Measurements from ENCODE around the gene TIA1.
"Not testable (repeated sequence)": the region's sequence is repeated elsewhere in the genome, so short reads cannot be mapped to it uniquely, and the experiment has no call there.

The TIA1 gene

DNA sequence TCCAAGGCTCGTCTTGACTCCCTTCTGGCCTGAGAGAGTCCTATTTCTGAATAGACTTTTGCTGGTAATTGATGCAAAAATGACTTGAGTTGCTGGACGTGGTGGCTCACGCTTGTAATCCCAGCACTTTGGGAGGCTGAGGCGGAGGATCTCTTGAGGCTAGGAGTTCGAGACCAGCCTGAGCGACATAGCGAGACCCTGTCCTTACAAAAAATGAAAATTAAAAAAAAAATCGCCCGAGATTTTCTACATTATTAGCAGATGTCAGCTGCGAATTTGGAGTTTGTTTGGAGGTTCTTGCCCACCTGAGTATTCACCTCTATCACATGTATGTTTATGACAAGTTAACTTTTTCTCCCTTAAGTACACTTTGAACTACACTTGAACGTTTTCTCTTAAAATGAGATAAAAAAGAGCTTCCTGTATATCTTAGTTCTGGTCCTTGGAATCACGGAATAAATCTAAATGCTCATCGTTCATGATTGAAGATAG is 57.1 kb downstream of the TIA1 start:
- Histone ChIP-seq H3K27ac (peak overlapping the region; percentile 96), H3K9me3 (ENCODE audit: severe bottlenecking) (no peaks in the 10 kb centered on the region), H3K4me3 (ENCODE audit: low read depth, low read length) (peak overlapping the region; percentile 52), H3K36me3 (no peaks in the 10 kb centered on the region), H3K27me3 (ENCODE audit: insufficient read depth, low read depth, severe bottlenecking) (no peaks in the 10 kb centered on the region)
- TF ChIP-seq, protein P1, sequence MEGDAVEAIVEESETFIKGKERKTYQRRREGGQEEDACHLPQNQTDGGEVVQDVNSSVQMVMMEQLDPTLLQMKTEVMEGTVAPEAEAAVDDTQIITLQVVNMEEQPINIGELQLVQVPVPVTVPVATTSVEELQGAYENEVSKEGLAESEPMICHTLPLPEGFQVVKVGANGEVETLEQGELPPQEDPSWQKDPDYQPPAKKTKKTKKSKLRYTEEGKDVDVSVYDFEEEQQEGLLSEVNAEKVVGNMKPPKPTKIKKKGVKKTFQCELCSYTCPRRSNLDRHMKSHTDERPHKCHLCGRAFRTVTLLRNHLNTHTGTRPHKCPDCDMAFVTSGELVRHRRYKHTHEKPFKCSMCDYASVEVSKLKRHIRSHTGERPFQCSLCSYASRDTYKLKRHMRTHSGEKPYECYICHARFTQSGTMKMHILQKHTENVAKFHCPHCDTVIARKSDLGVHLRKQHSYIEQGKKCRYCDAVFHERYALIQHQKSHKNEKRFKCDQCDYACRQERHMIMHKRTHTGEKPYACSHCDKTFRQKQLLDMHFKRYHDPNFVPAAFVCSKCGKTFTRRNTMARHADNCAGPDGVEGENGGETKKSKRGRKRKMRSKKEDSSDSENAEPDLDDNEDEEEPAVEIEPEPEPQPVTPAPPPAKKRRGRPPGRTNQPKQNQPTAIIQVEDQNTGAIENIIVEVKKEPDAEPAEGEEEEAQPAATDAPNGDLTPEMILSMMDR (IDR thresholded peaks at IDR 0.05; ENCODE audit: low read depth, low read length), result no peak
- DNase-seq, result no peak

DNA sequence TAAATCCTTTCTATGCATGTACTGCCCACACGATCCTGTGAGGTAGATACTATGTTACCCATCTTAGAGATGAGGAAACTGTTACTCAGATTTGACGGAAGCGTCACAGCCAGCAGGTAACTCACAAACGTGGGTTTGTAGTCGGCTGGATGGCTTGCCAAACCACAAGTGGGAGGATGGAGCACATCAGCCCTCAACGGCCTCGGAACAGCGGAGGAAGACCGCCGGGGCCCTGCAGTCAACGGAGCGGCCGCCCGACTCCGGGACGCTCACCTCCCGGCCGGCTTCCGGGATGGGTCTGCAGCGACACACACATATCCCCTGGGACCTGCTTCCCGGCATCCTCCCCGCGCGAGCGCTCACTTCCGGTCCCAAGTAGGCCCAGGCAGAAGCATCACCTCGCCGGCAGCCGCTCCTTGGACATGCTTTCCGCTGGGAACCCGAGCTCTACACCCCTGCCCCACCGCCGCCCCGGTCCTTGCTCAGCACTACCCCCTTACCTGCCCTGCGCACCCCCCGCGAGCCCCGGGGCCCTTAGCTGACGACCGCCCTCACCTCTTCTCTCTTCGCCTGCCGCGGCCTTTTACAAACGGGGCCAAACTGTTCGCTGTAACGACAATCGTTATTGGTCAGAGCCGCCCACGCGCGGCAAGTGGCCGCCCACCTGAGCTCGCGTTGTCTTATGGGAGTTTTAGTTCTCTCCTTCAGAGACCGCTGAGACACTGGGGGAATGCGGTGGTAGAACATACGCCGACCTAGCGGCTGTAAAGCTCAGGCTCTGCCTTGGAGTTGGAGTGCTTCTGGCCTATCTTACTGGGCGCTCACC is 57.8 kb downstream of the TIA1 start, which contains the start of gene C2orf42:
Gene C2orf42 (minus strand): TSS at position 602 of the 826 bp plus-strand sequence. CDS start 9,034 bp downstream, outside the sequence.
- peak; percentile 99 for DNase-seq
- Histone ChIP-seq H3K27ac (peak within 1 kb of the TSS; percentile 96), H3K4me3 (ENCODE audit: low read depth, low read length) (peak within 1 kb of the TSS; percentile 52), H3K9me3 (ENCODE audit: severe bottlenecking) (no peaks in the 10 kb centered on the region), H3K27me3 (ENCODE audit: insufficient read depth, low read depth, severe bottlenecking) (no peaks in the 10 kb centered on the region), H3K36me3 (no peaks in the 10 kb centered on the region)
- TF ChIP-seq, protein P1 (IDR thresholded peaks at IDR 0.05; ENCODE audit: low read depth, low read length), result 0 out of 2 replicates have a peak, but pooled peaks have one; percentile 24

DNA sequence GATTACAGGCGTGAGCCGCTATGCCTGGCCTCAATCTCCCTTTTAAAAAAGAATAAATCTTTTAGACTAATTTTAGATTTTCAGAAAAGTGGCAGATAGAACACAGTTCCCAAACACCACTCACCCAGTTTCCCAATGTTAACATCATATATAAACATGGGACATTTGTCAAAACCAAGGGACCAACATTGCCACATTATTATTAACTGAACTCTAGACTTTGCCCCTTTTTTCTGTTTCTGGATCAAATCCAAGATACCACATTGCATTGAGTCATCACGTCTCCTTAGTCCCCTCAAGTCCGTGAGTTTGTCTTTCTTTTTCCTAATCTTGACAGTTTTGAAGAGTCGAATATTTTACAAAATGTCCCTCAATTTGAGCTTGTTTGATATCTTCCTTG is 60.0 kb downstream of the TIA1 start:
- TF ChIP-seq, protein P1 (IDR thresholded peaks at IDR 0.05; ENCODE audit: low read depth, low read length), result no peak
- H3K27me3 ChIP-seq (ENCODE audit: insufficient read depth, low read depth, severe bottlenecking), result no peaks in the 10 kb centered on the region
- DNase-seq, result no peak
- no peak overlapping the region for H3K4me3 ChIP-seq (ENCODE audit: low read depth, low read length)
- no peak overlapping the region for H3K27ac ChIP-seq
- H3K9me3 ChIP-seq (ENCODE audit: severe bottlenecking), result no peaks in the 10 kb centered on the region
- H3K36me3 ChIP-seq, result no peaks in the 10 kb centered on the region

DNA sequence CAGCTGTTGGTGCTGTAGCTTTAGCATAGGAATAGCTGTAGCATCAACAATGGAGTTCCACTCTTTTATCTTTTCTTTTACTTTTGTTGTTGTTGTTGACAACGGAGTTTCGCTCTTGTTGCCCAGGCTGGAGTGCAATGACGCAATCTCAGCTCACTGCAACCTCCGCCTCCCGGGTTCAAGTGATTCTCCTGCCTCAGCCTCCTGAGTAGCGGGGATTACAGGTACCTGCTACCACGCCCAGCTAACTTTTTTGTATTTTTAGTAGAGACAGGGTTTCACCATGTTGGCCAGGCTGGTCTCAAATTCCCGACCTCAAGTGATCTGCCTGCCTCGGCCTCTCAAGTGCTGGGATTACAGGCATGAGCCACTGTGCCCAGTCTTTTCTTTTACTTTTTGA is 61.3 kb downstream of the TIA1 start:
- not testable (repeated sequence) for H3K27ac ChIP-seq; H3K9me3 ChIP-seq (ENCODE audit: severe bottlenecking); DNase-seq; H3K4me3 ChIP-seq (ENCODE audit: low read depth, low read length); H3K27me3 ChIP-seq (ENCODE audit: insufficient read depth, low read depth, severe bottlenecking); H3K36me3 ChIP-seq

DNA sequence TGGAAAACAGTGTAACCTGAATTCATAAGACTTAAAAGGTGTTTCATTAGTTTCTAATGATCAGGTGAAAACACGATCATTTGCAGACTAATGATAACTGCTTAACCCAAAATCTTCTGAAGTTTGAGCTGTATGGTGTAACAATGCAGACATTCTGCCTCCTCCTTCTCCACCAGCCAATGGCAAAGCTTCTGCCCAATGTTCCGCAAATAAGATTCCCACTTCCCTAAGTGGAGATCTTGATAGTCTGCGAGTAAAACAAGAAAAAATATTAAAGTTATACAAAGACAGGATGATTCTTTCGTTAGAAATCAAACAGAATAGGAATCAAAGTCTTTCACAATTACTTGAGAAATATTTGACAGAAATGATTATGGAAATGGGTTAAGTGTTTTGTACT is 65.7 kb downstream of the TIA1 start:
- Histone ChIP-seq H3K36me3 (peaks cover 23% of the 10 kb centered on the region), H3K4me3 (ENCODE audit: low read depth, low read length) (no peak overlapping the region), H3K27ac (no peak overlapping the region), H3K9me3 (ENCODE audit: severe bottlenecking) (no peaks in the 10 kb centered on the region), H3K27me3 (ENCODE audit: insufficient read depth, low read depth, severe bottlenecking) (no peaks in the 10 kb centered on the region)
- DNase-seq, result no peak
- TF ChIP-seq, protein P1 (IDR thresholded peaks at IDR 0.05; ENCODE audit: low read depth, low read length), result no peak

DNA sequence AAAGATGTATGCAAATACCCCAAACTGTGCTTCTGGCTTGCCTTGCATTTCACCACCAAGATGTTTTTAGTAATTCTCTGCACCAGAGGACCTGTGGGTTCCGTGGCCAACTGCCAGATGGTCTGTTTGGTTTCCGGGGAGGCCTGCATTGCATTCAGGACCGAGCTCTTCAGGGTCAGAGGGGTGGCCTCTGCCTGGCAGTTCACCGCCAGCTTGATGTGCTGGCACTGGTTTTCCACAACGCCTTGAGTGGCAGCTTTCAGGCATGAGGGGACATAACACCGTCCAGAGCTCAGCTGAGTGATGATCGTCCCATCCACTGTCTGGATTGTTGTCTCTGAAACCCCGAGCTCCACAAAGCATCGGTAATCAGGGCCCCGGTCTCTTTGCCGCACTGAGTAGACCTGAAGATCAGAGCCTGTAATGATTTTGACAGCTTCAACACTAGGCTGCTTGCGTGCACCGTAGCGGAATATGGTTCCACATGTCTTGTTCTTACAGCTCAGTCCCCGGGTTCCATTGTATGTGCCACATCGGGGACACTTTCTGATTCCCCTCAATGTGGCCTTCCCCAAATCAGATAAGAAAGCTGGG is 67.0 kb downstream of the TIA1 start:
- no peak overlapping the region for H3K4me3 ChIP-seq (ENCODE audit: low read depth, low read length)
- no peaks in the 10 kb centered on the region for H3K27me3 ChIP-seq (ENCODE audit: insufficient read depth, low read depth, severe bottlenecking)
- no peak for DNase-seq
- TF ChIP-seq, protein P1 (IDR thresholded peaks at IDR 0.05; ENCODE audit: low read depth, low read length), result no peak
- H3K36me3 ChIP-seq, result peaks cover 27% of the 10 kb centered on the region
- H3K27ac ChIP-seq, result no peak overlapping the region
- H3K9me3 ChIP-seq (ENCODE audit: severe bottlenecking), result no peaks in the 10 kb centered on the region
